NAMALWA (cell line): Measurements from ENCODE around the gene HIVEP2.

ENCODE experiments used
- DNase-seq: peaks from one replicate; pipeline ENCODE4 v3.0.0-alpha.2; 2015; ENCODE audit warnings: low spot score

Gene HIVEP2

GRCh38 chr6:142816031-142816430, 128.9 kb downstream of the HIVEP2 start:
- DNase-seq: no peak

GRCh38 chr6:142811923-142812322, 133.1 kb downstream of the HIVEP2 start:
- no peak for DNase-seq

- no peak for DNase-seq
Observed at GRCh38 chr6:142810952-142811514, 133.9 kb downstream of the HIVEP2 start.

- DNase-seq: no peak
Observed at GRCh38 chr6:142809947-142810346, 135.0 kb downstream of the HIVEP2 start.

GRCh38 chr6:142808405-142809061, 136.4 kb downstream of the HIVEP2 start:
- DNase-seq: no peak

GRCh38 chr6:142805042-142805441, 139.9 kb downstream of the HIVEP2 start:
- DNase-seq: no peak

- no peak for DNase-seq
Observed at GRCh38 chr6:142804490-142804889, 140.5 kb downstream of the HIVEP2 start.

- no peak for DNase-seq
Observed at GRCh38 chr6:142803495-142804058, 141.4 kb downstream of the HIVEP2 start.

GRCh38 chr6:142803032-142803431, 141.9 kb downstream of the HIVEP2 start:
- DNase-seq: no peak

- DNase-seq: no peak
Observed at GRCh38 chr6:142802124-142802523, 142.9 kb downstream of the HIVEP2 start.

- DNase-seq: no peak
Observed at GRCh38 chr6:142800240-142800639, 144.7 kb downstream of the HIVEP2 start.

- no peak for DNase-seq
Observed at GRCh38 chr6:142799639-142800038, 145.3 kb downstream of the HIVEP2 start.

- no peak for DNase-seq
Observed at GRCh38 chr6:142797159-142797558, 147.8 kb downstream of the HIVEP2 start.

GRCh38 chr6:142796571-142796970, 148.4 kb downstream of the HIVEP2 start:
- DNase-seq: no peak

GRCh38 chr6:142796024-142796423, 149.0 kb downstream of the HIVEP2 start:
- no peak for DNase-seq

- no peak for DNase-seq
Observed at GRCh38 chr6:142794424-142794823, 150.6 kb downstream of the HIVEP2 start.

- DNase-seq: no peak
Observed at GRCh38 chr6:142790257-142790656, 154.7 kb downstream of the HIVEP2 start.

- no peak for DNase-seq
Observed at GRCh38 chr6:142787422-142787821, 157.6 kb downstream of the HIVEP2 start.

- DNase-seq: no peak
Observed at GRCh38 chr6:142786476-142786875, 158.5 kb downstream of the HIVEP2 start.

- DNase-seq: peak; percentile 50
Observed at GRCh38 chr6:142784344-142784743, 160.6 kb downstream of the HIVEP2 start.

GRCh38 chr6:142783499-142783898, 161.5 kb downstream of the HIVEP2 start:
- DNase-seq: no peak

GRCh38 chr6:142781129-142781528, 163.8 kb downstream of the HIVEP2 start:
- DNase-seq: no peak

GRCh38 chr6:142773859-142774648, 170.9 kb downstream of the HIVEP2 start:
- DNase-seq: no peak
